K562 (cell line): ENCODE results near the gene NUP210. TPM values are rescaled to one million over a fixed set of nuclear protein-coding genes. Genes with fewer than 3 reads are reported as not detected.

Experiments
- ARNT ChIP-seq, 2 experiments: fragments of 450-650 bp; IDR thresholded peaks; 2 replicates each; pipeline ENCODE4 v1.6.1; 2016; ENCODE audit warnings: mild to moderate bottlenecking in 1 of 2
- CBFA2T3 ChIP-seq: fragments of 450-650 bp; IDR thresholded peaks from 2 replicates; pipeline ENCODE4 v1.6.1; 2017
- CREM ChIP-seq: IDR thresholded peaks from 2 replicates; pipeline ENCODE4 v1.6.1; 2014; ENCODE audit warnings: antibody characterized with exemption, low read depth
- HNRNPH1 ChIP-seq: fragments of 200-400 bp; formaldehyde crosslinking; optimal IDR thresholded peaks from 2 replicates; pipeline ENCODE3; 2017; ENCODE audit warnings: low read depth, mild to moderate bottlenecking, low read length, moderate library complexity
- MTA2 ChIP-seq: fragments of 450-650 bp; IDR thresholded peaks from 2 replicates; pipeline ENCODE4 v1.6.1; 2016; ENCODE audit warnings: low read depth
- NCOR1 ChIP-seq: fragments of 450-650 bp; IDR thresholded peaks from 2 replicates; pipeline ENCODE4 v1.6.1; 2016; ENCODE audit warnings: mild to moderate bottlenecking, moderate library complexity
- NR2C1 ChIP-seq, 2 experiments: fragments of 450-650 bp; IDR thresholded peaks; 2 replicates each; pipeline ENCODE4 v1.6.1; 2017; ENCODE audit warnings: mild to moderate bottlenecking in 2 of 2, antibody characterized with exemption in 1 of 2, inconsistent platforms in 1 of 2, missing compliant biosample characterization in 1 of 2, missing genetic modification characterization in 1 of 2
- SMARCA4 ChIP-seq: fragments of 450-650 bp; IDR thresholded peaks from 2 replicates; pipeline ENCODE4 v1.6.1; 2016
- TCF3 ChIP-seq: sonication (generic); formaldehyde crosslinking; IDR thresholded peaks from 2 replicates; pipeline ENCODE4 v1.4.0; 2020; ENCODE audit warnings: mild to moderate bottlenecking, missing genetic modification reagents
- ZNF707 ChIP-seq: fragments of 250-450 bp; sonication (Bioruptor Pico); conservative IDR thresholded peaks from 2 replicates; pipeline ENCODE4 v1.8.0; 2022; ENCODE audit warnings: inconsistent platforms, mild to moderate bottlenecking, moderate library complexity
- polyA plus RNA-seq, 8 experiments: library from polyadenylated mRNA; depleted of rRNA in 4 of 8; stranded (reverse) in 5 of 8; unstranded in 3 of 8; fragments of >200 nt; fragmentation: Nextera tagmentation in 2 of 8; fragmentation: Illumina TruSeq in 1 of 8; extraction: Ambion mirVana in 2 of 8; extraction: Trizol in 1 of 8; gene quantifications; 2 replicates each; pipeline versions ENCODE4 v1.2.1 to v1.2.3, GENCODE V29; 2011 to 2014; ENCODE audit warnings: inconsistent platforms in 1 of 8, missing spikeins in 1 of 8
- total RNA-seq, 7 experiments: library from RNA; depleted of rRNA in 6 of 7; stranded (reverse); fragments of >200 nt in 6 of 7; fragmentation: Illumina TruSeq in 2 of 7; extraction: Trizol in 2 of 7; gene quantifications; 2 replicates each; pipeline versions ENCODE4 v1.2.1 to v1.2.3, GENCODE V29; 2011 to 2021; ENCODE audit warnings: low replicate concordance in 1 of 7
- TF ChIP-seq, protein P1 (sequence below), 2 experiments: fragments of 200-800 bp in 1 of 2; sonication (Bioruptor generic) in 1 of 2; sonication (generic) in 1 of 2; formaldehyde crosslinking in 1 of 2; IDR thresholded peaks in 1 of 2; conservative IDR thresholded peaks in 1 of 2; 2 replicates each; pipeline versions ENCODE4 v1.5.0 to v1.6.1; 2016 to 2020; ENCODE audit warnings: missing compliant biosample characterization in 1 of 2, missing genetic modification characterization in 1 of 2, missing genetic modification reagents in 1 of 2
- TF ChIP-seq, protein P2 (sequence below), 2 experiments: IDR thresholded peaks; 2 replicates each; pipeline ENCODE4 v1.6.1; 2011; ENCODE audit warnings: borderline replicate concordance in 1 of 2, control low read depth in 1 of 2, low read depth in 1 of 2, low read length in 1 of 2, mild to moderate bottlenecking in 1 of 2, mixed read lengths in 1 of 2, moderate library complexity in 1 of 2; ENCODE audit not compliant: insufficient read depth in 1 of 2, insufficient read length in 1 of 2, poor library complexity in 1 of 2, severe bottlenecking in 1 of 2; ENCODE audit errors: extremely low read depth in 1 of 2
- TF ChIP-seq, protein P3 (sequence below), 2 experiments: fragments of 450-650 bp; IDR thresholded peaks; 2 replicates each; pipeline ENCODE4 v1.6.1; 2016; ENCODE audit warnings: mild to moderate bottlenecking in 2 of 2, borderline replicate concordance in 1 of 2, low read depth in 1 of 2, moderate library complexity in 1 of 2
- TF ChIP-seq, protein P4 (sequence below): fragments of 200-800 bp; sonication (Bioruptor generic); IDR thresholded peaks from 2 replicates; pipeline ENCODE4 v1.6.1; 2017; ENCODE audit warnings: missing genetic modification characterization, missing compliant biosample characterization

NUP210 gene
- total and polyA plus RNA-seq, 9 of the 15 experiments (the other 6 are each of a cell fraction or from before 2014, with no cell fraction given): 1.2 to 138 (median 44.0) TPM

DNA sequence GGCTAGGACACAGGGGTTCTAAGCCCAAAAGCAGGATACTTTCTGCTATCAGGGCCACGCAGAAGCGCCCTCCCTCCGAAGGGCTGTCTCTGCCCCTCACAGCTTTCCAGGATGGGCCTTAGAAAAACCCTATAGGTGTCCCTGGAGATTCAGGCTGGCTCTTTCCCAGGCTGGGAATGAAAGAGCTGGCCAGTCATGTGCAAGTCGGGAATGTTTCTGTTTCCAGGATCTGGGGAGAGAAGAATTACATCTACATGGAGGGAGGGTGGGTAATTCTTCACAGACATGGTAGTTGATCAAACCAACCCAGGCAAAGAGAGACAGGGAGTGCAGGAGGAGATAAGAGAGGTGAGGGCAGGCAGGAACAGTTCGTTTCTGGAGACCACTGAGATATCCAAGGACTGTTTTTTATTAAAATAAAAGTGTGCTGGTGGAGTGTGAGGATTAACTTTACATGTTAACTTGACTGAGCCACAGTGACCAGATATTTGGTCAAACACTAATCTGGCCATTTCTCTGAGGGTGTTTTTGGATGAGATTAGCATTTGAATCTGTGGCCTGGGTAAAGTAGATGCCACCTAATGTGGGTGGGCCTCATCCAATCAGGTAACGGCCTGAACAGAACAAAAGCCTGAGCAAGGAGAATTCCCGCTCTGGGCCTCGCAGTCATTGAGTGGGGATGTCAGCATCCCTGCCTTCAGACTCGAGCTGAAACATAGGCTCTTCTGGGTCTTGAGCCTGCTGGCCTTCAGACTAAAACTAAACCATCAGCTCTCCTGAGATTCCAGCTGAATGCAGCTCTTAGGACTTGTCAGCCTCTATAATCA is 15.3 kb downstream of the NUP210 start (continued):
- TF ChIP-seq HNRNPH1: no peak
- no peak for TF ChIP-seq ZNF707 (CRISPR knock-in tag)
- TF ChIP-seq TCF3 (CRISPR knock-in tag): peak; percentile 73
- TF ChIP-seq, protein P1, sequence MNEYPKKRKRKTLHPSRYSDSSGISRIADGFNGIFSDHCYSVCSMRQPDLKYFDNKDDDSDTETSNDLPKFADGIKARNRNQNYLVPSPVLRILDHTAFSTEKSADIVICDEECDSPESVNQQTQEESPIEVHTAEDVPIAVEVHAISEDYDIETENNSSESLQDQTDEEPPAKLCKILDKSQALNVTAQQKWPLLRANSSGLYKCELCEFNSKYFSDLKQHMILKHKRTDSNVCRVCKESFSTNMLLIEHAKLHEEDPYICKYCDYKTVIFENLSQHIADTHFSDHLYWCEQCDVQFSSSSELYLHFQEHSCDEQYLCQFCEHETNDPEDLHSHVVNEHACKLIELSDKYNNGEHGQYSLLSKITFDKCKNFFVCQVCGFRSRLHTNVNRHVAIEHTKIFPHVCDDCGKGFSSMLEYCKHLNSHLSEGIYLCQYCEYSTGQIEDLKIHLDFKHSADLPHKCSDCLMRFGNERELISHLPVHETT (CRISPR knock-in tag; conservative IDR thresholded peaks at IDR 0.05 in 1 of 2, IDR thresholded peaks at IDR 0.05 in 1 of 2): no peak
- TF ChIP-seq, protein P2, sequence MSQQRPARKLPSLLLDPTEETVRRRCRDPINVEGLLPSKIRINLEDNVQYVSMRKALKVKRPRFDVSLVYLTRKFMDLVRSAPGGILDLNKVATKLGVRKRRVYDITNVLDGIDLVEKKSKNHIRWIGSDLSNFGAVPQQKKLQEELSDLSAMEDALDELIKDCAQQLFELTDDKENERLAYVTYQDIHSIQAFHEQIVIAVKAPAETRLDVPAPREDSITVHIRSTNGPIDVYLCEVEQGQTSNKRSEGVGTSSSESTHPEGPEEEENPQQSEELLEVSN (IDR thresholded peaks at IDR 0.05; ENCODE audit: borderline replicate concordance in 1 of 2, extremely low read depth in 1 of 2, insufficient read depth in 1 of 2, insufficient read length in 1 of 2, low read depth in 1 of 2, low read length in 1 of 2, poor library complexity in 1 of 2, severe bottlenecking in 1 of 2): peak in 1 of 2 experiments; percentile 51
- peak; percentile 85 for TF ChIP-seq SMARCA4
- no peak for TF ChIP-seq CREM
- no peak for TF ChIP-seq NR2C1 (IDR thresholded peaks at IDR 0.05)
- TF ChIP-seq NR2C1 (tag; IDR thresholded peaks at IDR 0.05): no peak
- peak; percentile 74 for TF ChIP-seq MTA2
- peak; percentile 91 for TF ChIP-seq CBFA2T3
- TF ChIP-seq, protein P3, sequence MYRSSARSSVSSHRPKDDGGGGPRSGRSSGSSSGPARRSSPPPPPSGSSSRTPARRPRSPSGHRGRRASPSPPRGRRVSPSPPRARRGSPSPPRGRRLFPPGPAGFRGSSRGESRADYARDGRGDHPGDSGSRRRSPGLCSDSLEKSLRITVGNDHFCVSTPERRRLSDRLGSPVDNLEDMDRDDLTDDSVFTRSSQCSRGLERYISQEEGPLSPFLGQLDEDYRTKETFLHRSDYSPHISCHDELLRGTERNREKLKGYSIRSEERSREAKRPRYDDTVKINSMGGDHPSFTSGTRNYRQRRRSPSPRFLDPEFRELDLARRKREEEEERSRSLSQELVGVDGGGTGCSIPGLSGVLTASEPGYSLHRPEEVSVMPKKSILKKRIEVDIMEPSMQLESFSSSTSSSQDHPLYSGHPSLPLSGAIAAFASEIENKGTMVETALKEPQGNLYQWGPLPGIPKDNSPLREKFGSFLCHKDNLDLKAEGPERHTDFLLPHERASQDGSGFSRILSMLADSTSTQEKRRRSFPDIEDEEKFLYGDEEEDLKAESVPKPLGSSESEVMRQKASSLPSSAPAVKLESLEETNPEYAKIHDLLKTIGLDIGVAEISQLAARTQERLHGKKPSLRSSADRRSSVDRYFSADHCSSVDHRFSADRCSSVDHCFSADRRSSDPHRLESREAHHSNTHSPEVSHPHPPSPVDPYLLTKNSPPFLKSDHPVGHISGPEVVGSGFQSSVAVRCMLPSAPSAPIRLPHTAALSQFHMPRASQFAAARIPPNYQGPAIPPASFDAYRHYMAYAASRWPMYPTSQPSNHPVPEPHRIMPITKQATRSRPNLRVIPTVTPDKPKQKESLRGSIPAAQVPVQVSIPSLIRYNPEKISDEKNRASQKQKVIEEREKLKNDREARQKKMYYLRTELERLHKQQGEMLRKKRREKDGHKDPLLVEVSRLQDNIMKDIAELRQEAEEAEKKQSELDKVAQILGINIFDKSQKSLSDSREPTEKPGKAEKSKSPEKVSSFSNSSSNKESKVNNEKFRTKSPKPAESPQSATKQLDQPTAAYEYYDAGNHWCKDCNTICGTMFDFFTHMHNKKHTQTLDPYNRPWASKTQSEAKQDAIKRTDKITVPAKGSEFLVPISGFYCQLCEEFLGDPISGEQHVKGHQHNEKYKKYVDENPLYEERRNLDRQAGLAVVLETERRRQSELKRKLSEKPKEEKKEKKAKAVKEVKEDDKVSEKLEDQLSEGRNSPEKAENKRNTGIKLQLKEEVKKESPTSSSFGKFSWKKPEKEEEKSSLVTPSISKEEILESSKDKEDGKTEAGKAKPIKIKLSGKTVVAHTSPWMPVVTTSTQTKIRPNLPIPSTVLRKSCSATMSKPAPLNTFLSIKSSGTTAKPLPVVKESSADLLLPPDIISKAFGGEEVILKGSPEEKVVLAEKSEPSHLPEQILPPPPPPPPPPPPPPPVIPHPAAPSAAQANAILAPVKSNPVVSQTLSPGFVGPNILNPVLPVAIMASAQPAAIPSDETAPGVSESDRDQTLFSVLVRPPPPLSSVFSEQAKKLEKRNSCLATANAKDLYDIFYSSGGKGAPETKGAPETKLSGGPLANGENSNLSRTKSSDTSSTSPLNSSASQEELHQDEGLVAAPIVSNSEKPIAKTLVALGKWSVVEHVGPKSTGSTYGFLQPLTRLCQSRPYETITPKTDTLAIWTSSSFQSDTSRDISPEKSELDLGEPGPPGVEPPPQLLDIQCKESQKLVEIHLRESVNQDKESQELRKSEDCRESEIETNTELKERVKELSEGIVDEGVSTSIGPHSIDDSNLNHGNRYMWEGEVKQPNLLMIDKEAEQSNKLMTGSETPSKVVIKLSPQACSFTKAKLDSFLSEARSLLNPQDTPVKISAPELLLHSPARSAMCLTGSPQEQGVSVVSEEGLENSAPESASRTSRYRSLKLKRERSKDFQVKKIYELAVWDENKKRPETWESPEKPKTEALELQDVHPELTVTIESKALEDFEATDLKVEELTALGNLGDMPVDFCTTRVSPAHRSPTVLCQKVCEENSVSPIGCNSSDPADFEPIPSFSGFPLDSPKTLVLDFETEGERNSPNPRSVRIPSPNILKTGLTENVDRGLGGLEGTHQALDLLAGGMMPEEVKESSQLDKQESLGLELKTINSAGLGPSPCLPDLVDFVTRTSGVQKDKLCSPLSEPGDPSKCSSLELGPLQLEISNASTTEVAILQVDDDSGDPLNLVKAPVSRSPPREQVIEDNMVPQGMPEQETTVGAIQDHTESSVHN (IDR thresholded peaks at IDR 0.05; ENCODE audit: borderline replicate concordance in 1 of 2, low read depth in 1 of 2): no peak
- TF ChIP-seq ARNT (IDR thresholded peaks at IDR 0.05): peak in 1 of 2 experiments; percentile 73; a peak in 2 of 4 replicates
- TF ChIP-seq, protein P4, sequence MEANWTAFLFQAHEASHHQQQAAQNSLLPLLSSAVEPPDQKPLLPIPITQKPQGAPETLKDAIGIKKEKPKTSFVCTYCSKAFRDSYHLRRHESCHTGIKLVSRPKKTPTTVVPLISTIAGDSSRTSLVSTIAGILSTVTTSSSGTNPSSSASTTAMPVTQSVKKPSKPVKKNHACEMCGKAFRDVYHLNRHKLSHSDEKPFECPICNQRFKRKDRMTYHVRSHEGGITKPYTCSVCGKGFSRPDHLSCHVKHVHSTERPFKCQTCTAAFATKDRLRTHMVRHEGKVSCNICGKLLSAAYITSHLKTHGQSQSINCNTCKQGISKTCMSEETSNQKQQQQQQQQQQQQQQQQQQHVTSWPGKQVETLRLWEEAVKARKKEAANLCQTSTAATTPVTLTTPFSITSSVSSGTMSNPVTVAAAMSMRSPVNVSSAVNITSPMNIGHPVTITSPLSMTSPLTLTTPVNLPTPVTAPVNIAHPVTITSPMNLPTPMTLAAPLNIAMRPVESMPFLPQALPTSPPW (CRISPR knock-in tag): no peak
- peak; percentile 82 for TF ChIP-seq NCOR1
